Activated gamma-delta T cell treated with Interleukin-2 at 50 U/mL for 16 hours (primary cell): ENCODE measurements around the gene PNPLA7.
"Not testable (repeated sequence)": the region's sequence is repeated elsewhere in the genome, so short reads cannot be mapped to it uniquely, and the experiment has no call there.

Experiments
- DNase-seq: peaks from one replicate; pipeline ENCODE4 v3.0.0-alpha.2; 2020

PNPLA7 gene

DNA sequence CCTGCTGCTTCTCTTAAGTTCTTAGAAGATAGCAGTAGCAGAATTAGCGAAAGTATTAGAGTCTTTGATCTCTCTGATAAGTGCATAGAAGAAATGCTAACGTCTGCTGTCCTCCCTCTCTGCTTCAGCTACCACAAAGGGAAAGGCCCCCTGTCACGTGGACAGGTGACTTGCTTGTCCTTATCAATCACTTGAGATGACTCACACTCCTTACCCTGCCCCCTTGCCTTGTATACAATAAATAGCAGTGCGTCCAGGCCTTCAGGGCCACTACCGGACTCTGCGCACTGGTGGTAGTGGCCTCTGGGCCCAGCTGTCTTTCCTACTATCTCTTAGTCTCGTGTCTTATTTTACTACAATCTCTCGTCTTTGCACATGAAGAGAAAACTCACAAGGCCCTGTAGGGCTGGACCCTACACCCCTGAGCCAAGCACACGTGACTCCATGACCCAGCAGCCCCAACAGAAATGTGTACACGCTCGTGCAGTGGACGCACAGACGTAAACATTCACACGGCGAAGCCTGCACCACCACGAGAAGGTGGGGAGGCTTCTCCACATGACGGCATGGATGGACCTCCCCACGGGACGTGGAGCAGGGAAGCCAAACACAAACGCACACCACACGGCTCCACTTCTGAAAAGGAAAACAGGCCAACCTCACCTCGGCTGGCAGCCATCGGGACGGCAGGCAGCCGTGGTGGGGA is 38.3 kb downstream of the PNPLA7 start:
- DNase-seq: no peak

DNA sequence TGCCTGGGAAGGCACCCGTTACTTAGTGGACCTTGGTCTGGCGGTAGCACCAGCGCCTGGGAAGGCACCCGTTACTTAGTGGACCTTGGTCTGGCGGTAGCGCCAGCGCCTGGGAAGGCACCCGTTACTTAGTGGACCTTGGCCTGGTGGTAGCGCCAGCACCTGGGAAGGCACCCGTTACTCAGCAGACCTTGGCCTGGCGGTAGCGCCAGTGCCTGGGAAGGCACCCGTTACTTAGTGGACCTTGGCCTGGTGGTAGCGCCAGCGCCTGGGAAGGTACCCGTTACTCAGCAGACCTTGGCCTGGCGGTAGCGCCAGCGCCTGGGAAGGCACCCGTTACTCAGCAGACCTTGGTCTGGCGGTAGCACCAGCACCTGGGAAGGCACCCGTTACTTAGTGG is 39.1 kb downstream of the PNPLA7 start:
- DNase-seq: not testable (repeated sequence)

GRCh38 chr9:137509198-137509597 is 41.0 kb downstream of the PNPLA7 start:
- no peak for DNase-seq

DNA sequence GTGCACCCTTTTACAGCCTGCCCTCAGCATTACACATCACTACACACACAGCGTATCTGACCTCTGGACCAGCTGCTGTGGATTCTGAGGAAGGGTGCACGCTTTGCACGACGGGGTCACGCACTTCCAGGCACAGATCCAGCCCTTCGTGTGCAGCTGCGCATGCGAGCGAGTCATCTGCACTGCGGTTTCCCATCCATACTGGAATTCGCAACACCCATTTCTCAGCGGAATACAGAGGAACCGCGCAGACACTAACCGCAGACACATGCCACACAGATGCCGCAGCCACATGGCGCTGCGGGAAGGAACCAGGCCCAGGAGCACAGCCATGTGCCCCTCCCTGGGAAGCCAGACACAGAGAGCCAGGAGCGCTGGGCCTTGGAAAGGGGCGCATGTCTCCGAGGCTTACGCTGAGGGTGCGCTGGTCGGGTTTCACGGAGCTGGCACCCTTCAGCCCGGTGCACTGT is 43.5 kb downstream of the PNPLA7 start:
- no peak for DNase-seq

DNA sequence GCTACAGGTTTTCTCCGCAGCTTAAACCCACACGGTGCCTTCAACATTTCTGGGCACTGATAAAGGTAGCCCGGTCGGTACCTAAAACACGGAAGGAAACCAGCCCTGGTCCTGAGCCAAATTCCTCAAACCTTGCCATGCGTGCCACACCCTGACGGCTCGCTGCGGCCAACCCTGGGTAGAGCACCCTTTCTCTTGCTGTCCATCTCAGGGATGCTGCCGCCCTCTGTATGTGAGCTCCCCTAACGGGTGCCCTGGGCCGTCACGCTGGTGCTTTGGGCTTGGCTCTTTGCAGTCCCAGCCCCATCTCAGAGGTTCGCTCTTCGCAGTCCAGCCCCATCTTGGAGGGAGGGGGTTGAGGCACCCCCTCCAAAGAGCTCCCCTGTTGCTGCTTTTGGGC is 43.9 kb downstream of the PNPLA7 start:
- no peak for DNase-seq

DNA sequence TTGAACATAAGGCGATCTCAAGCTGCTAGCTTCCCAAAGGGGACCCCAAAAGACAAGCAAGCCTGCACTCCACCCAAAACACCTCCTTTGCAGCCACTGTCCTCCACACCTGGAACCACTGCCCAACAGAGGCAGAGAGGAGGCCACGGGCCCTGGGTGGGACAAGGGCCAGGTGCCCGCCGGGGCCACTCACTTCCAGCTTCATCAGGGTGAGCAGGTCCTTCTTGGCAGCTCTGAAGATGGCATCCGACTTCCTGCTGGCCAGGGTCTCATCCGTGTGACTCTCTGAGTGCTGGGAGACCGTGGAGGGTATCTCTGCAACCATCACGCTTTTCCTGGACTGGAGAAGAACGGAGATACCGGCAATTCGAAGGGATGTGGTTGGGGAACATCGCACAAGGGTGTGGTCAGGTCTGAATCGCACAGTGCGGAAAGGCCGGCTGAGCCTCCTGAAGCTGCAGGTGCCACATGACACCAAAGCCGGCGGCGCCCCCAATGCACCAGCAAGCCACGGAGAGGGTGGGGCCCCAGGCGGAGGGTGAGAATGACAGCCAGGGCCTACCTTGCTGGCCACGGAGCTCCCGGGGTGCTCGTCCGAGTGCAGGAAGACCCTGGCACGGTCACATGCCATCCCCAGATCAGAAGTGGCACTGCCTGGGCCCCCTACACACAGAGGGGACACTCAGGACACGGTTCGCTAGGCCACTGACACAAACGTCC is 44.6 kb downstream of the PNPLA7 start:
- no peak for DNase-seq

GRCh38 chr9:137504432-137504777 is 45.8 kb downstream of the PNPLA7 start:
- DNase-seq: no peak

DNA sequence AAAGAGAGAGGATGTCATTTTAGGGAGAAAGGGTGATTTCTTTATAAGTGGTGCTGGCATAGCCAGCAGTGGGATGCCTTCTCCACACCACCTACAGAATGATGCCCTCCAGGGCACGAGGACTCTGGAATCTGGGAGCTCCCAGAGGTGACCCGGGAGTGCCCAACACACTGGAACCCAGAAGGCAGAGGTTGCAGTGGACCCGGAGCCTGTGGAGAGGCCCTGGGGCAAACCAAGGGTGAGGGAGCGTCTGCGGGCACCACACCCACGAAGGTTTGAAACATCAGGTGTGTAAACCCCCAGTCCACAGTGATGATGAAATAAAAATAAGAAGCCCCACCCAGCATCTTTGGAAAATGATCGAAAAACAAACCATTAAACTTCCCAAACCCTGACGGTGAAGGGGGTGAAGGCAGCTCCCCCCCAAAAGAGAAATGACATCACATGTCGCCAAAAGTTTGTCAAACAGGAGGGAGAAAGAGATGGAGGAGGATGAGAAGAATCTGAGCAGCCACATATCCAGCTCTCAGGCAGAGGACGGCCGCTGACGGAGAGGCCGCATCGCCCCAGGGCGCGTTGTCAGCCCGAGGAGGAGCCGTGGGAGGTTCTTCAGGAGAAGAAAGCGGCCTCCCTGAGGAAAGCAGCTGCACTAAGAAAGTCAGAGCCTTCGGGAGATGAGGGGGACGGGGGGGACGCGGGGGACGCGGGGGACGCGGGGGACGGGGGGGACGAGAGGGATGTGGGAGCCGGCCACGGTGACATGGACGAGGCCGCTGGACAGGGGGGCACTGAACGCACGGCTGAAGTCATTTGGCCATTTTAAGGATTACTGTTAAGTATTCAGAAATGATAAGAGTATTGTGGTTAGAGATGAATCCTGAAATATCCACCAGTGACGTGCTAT is 47.9 kb downstream of the PNPLA7 start:
- DNase-seq: no peak

DNA sequence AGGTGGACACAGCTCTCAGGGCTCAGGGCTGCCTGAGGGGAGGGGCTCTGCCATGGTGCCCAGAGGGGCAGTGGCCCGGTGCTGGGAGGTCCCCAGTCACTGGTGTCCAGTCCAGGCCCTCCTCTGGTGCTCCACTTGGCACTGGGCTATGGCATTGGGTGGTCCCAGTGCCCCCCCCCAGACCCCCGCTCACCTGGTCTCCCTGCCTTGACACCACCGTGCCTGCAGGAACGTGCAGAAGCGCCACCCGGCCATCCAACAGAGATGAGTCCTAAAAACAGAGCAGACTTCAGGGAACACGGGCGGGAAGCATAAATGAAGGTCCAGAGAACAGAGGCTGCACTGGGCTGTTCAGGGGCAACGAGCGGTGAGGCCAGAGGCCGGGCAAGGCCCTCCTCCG is 48.7 kb downstream of the PNPLA7 start:
- no peak for DNase-seq

GRCh38 chr9:137500666-137501397 is 49.4 kb downstream of the PNPLA7 start:
- no peak for DNase-seq

- DNase-seq: no peak
Observed at GRCh38 chr9:137499858-137500661, 50.1 kb downstream of the PNPLA7 start.

DNA sequence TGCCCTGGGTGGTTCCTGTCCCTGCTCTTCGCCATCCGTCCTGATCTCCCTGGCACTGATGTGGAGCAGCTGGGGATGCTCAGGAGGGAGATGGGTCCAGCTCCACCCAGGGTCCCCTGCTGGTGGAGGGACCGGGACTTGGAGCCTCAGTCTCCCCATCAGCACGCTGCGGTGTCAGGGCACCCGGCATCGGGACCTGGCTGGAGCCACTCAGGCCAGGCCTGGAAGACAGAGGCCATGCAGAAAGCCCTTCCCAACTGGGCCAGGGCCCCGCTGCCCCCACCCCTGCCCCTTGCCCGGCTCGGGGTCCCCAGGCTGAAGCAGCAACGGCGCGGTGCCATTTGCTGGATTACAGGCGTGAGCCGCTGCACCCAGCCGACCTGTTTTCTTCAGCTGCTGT is 50.8 kb downstream of the PNPLA7 start:
- DNase-seq: no peak

DNA sequence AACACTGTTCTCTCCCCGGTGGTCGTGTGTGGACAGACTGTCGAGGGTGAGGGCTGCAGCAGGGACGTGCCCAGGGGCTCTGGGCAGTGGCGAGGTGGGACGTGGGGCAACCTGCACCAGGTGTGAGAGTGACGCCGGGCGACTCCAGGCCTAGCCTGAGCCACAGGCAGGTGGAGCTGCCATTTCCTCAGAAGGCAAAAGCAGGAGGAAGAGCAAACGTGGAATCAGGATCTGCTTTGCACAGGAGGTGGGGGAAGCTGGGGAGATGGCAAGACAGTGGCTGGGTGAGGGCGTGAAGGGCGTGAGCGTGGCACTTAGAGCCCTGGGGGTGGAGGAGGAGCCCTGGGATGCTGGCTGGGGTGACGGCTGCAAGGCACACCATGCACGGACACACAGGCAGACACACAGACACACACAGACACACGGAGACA is 51.5 kb downstream of the PNPLA7 start:
- DNase-seq: no peak

GRCh38 chr9:137497921-137498719 is 52.1 kb downstream of the PNPLA7 start:
- no peak for DNase-seq

GRCh38 chr9:137496601-137497375 is 53.4 kb downstream of the PNPLA7 start:
- no peak for DNase-seq

GRCh38 chr9:137494550-137495351 is 55.5 kb downstream of the PNPLA7 start:
- no peak for DNase-seq

DNA sequence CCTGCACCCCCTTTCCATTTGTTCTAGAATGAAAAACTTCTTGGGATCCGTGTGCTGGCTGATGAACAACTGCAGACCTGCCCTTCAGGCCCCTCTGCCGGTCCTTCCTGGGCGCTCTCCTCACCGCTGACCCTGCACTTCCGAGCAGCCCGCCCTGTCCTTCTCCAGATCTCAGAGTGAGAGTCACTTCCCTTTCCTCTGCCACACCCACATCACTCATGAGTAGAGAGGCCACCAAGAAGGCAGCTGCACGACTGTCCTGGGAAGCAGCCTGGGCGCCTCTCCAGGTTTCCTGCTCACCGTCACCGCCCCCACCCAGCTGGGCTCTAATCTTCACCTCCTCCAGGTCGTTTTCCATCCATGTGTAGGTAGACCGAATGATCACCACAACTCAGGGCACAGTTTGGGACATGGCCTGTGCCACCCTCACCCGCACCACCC is 56.1 kb downstream of the PNPLA7 start:
- DNase-seq: no peak

- no peak for DNase-seq
Observed at GRCh38 chr9:137493364-137494103, 56.7 kb downstream of the PNPLA7 start.
